Tibial artery (tissue), 4 donors: ENCODE measurements around the gene HBEGF.

Experiments used
- DNase-seq, 2 donors: peaks; one replicate each; pipeline ENCODE4 v3.0.0-alpha.2; 2019
- H3K27ac ChIP-seq, 2 donors: fragments of 200-600 bp; sonication (generic) in 1 of 2; 1 replicate in 1 of 2; 2 replicates in 1 of 2; pipeline ENCODE4 v1.5.1; 2018 to 2019; ENCODE audit warnings: mild to moderate bottlenecking in 1 of 2
- H3K27me3 ChIP-seq, 2 donors: fragments of 200-600 bp; sonication (generic) in 1 of 2; one replicate each; pipeline versions ENCODE4 v1.5.1 to v1.6.0; 2016 to 2019
- H3K36me3 ChIP-seq, 3 donors: fragments of 200-600 bp; sonication (generic) in 2 of 3; one replicate each; pipeline ENCODE4 v1.5.1; 2016 to 2019; ENCODE audit warnings: mild to moderate bottlenecking in 2 of 3
- H3K4me1 ChIP-seq, 4 donors: fragments of 200-600 bp; sonication (generic) in 2 of 4; 1 replicate in 3 of 4; 2 replicates in 1 of 4; pipeline ENCODE4 v1.5.1; 2016 to 2019
- H3K4me3 ChIP-seq, 2 donors: fragments of 200-600 bp; sonication (generic) in 1 of 2; 1 replicate in 1 of 2; 2 replicates in 1 of 2; pipeline ENCODE4 v1.5.1; 2018 to 2019; ENCODE audit warnings: mild to moderate bottlenecking in 2 of 2
- H3K9me3 ChIP-seq, 3 donors: fragments of 200-600 bp; sonication (generic) in 1 of 3; one replicate each; pipeline ENCODE4 v1.5.1; 2016 to 2019
- intact Hi-C: fragments of 100-400 bp; cut with DNase I; formaldehyde crosslinking; loops from one replicate; pipeline ENCODE4 v1.15.0; 2023; ENCODE audit warnings: low total_unique reads
- TF ChIP-seq, protein P1 (sequence below), 2 experiments: fragments of 200-600 bp in 1 of 2; fragments of 450-650 bp in 1 of 2; IDR thresholded peaks; one replicate each; pipeline ENCODE4 v1.5.1; 2017 to 2019; ENCODE audit warnings: antibody characterized with exemption in 2 of 2, mild to moderate bottlenecking in 1 of 2, moderate library complexity in 1 of 2

Gene HBEGF

DNA sequence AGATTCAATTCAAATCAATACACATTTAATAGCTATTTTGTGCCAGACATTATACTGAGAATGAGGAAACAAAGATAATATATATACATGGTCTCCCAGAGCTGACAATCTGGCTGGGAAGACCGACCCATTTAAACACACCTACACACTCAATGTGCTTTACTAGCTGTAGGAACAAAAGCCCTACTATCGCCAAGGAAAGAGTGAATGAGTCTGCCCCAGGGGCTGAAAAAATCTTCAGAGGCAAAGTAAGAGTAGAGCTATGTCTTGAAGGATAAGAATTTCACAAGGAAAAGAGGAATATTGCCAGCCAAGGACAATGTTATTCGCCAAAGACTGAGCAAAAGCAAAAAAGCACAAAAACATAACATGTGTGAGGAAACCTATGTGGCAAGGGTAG lies 50.1 kb downstream of the HBEGF start:
- intact Hi-C loops: no loop called here
- no peak for DNase-seq

DNA sequence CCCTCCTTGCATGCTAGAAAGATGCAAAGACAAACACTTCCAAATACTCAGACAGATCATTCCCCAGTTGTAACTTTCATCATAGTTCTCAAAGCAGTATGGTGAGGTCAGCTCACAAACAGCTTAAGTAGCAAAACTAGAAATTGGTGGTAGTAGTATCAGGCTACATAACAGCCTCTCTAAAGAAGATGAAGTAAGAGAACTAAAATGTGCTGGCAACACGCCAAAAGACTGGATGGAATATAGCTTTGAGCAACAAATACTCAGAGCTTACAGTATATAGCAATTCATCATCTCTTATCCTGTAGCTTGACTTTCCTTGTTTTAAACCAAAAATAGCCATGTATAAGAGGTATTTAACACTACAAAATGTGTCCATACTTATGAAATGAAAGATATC lies 51.0 kb downstream of the HBEGF start:
- no peaks in the 10 kb centered on the region for H3K9me3 ChIP-seq
- peaks cover 0 to 9% (median 3%) of the 10 kb centered on the region in 3 donors for H3K36me3 ChIP-seq
- peak in 1 of 2 donors; percentile 62 for DNase-seq
- H3K4me3 ChIP-seq: no peak overlapping the region
- H3K4me1 ChIP-seq: peaks cover 4 to 85% (median 38%) of the 10 kb centered on the region in 4 donors
- H3K27ac ChIP-seq: peak overlapping the region in 1 of 2 donors; percentile 67
- intact Hi-C loops: no loop called here
- TF ChIP-seq, protein P1, sequence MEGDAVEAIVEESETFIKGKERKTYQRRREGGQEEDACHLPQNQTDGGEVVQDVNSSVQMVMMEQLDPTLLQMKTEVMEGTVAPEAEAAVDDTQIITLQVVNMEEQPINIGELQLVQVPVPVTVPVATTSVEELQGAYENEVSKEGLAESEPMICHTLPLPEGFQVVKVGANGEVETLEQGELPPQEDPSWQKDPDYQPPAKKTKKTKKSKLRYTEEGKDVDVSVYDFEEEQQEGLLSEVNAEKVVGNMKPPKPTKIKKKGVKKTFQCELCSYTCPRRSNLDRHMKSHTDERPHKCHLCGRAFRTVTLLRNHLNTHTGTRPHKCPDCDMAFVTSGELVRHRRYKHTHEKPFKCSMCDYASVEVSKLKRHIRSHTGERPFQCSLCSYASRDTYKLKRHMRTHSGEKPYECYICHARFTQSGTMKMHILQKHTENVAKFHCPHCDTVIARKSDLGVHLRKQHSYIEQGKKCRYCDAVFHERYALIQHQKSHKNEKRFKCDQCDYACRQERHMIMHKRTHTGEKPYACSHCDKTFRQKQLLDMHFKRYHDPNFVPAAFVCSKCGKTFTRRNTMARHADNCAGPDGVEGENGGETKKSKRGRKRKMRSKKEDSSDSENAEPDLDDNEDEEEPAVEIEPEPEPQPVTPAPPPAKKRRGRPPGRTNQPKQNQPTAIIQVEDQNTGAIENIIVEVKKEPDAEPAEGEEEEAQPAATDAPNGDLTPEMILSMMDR (IDR thresholded peaks at IDR 0.05): no peak
- no peaks in the 10 kb centered on the region for H3K27me3 ChIP-seq

More for the DNA sequence above, 50.1 kb downstream of the HBEGF start:
- peaks cover 0 to 9% (median 3%) of the 10 kb centered on the region in 3 donors for H3K36me3 ChIP-seq
- no peak overlapping the region for H3K4me3 ChIP-seq
- H3K9me3 ChIP-seq: no peaks in the 10 kb centered on the region
- peak overlapping the region in 1 of 2 donors; percentile 23 for H3K27ac ChIP-seq
- H3K4me1 ChIP-seq: peaks cover 4 to 76% (median 39%) of the 10 kb centered on the region in 4 donors
- TF ChIP-seq, protein P1 (IDR thresholded peaks at IDR 0.05): no peak
- H3K27me3 ChIP-seq: no peaks in the 10 kb centered on the region

DNA sequence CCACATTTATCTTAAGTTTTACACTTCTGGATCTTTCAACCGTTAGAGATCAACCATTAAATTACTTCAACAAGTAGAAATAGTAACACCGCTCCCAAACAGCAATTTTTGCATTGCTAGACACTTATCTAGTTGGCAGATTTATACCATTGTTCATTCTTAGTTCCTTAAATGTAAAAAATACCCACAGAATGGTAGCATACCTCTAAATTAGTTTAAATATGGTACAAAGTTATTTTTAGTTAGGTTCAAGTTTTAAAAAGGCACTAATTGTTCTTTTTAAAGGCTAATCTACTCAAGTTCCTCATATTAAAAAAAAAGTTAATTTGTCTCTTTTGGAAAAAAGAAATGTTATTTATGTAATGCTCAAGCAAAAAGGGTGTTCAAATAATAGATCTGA lies 51.6 kb downstream of the HBEGF start:
- peak overlapping the region; percentile 53 to 67 for H3K27ac ChIP-seq
- no peaks in the 10 kb centered on the region for H3K27me3 ChIP-seq
- intact Hi-C loops: no loop called here
- peaks cover 0 to 6% (median 3%) of the 10 kb centered on the region in 3 donors for H3K36me3 ChIP-seq
- H3K9me3 ChIP-seq: no peaks in the 10 kb centered on the region
- TF ChIP-seq, protein P1 (IDR thresholded peaks at IDR 0.05): no peak
- H3K4me3 ChIP-seq: no peak overlapping the region
- peaks cover 4 to 85% (median 38%) of the 10 kb centered on the region in 4 donors for H3K4me1 ChIP-seq
- DNase-seq: no peak

DNA sequence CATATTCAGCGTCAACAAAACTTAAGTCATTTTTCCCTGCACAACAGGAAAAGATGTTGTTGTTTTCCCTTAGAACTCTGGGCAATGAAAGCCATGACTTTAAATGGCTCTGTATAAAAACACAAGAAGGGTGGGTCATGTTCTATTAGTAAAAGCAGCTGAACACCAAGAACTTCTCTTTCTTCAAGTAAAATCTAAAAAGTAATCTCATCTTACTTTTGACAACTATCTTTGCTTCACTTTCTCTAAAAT lies 52.6 kb downstream of the HBEGF start:
- Histone ChIP-seq H3K27me3 (no peaks in the 10 kb centered on the region), H3K9me3 (no peaks in the 10 kb centered on the region), H3K27ac (peak overlapping the region; percentile 53 to 67), H3K4me3 (no peak overlapping the region), H3K36me3 (peaks cover 0 to 1% (median 0%) of the 10 kb centered on the region in 3 donors), H3K4me1 (peaks cover 4 to 79% (median 35%) of the 10 kb centered on the region in 4 donors)
- intact Hi-C loops: no loop called here
- TF ChIP-seq, protein P1 (IDR thresholded peaks at IDR 0.05): no peak
- DNase-seq: no peak

DNA sequence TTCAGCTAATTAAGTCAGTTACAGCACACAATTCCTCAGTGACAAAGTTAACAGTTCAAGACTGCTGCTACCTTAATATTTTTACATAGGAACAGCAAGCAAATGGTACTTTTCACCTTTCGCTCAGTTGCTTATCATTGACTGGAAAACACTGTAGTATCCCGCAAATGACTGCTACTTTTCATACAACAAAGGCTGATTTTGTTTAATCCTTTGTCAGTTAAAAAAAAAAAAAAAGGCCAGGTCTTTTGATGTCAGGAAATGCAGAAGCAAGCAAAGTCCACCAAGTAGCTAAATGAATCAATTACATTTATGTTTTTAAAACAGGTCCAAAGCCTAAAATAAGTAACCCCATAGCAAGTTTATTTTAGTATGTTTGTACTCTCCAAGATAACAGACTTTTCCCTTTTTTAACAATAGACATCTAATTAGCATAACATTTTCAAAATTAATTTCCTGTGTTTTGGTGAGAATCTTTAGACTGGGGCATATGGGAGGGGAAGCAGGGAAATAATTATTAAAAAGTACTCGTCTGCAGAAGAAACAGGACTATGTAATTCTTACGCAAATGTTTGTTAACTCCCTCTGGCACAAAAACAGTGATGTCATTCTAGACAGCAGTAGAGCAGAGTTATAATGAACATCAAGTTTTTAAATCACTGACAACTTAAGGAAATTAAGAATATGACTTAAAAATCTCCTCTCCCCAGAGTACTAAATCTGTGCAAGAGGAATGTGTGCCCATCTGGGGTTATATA lies 53.1 kb downstream of the HBEGF start:
- Histone ChIP-seq H3K36me3 (no peaks in the 10 kb centered on the region), H3K9me3 (no peaks in the 10 kb centered on the region), H3K27ac (peak overlapping the region; percentile 53 to 67), H3K27me3 (no peaks in the 10 kb centered on the region), H3K4me1 (peaks cover 4 to 74% (median 31%) of the 10 kb centered on the region in 4 donors), H3K4me3 (no peak overlapping the region)
- TF ChIP-seq, protein P1 (IDR thresholded peaks at IDR 0.05): no peak
- DNase-seq: no peak
- intact Hi-C loops: no loop called here
